H9 (cell line): ENCODE data around the gene RNF103. TPM values are rescaled to one million over a fixed set of nuclear protein-coding genes. Genes with fewer than 3 reads are reported as not detected.

ENCODE experiments used
- DNase-seq: peaks from one replicate; pipeline ENCODE4 v3.0.0-alpha.2; 2017
- H2AFZ ChIP-seq: one replicate; pipeline ENCODE4 v1.6.1; 2013; ENCODE audit warnings: mild to moderate bottlenecking, low read length, control low read depth, moderate library complexity
- H2AK5ac ChIP-seq: 2 replicates; pipeline ENCODE4 v1.6.1; 2013; ENCODE audit warnings: low read length, control low read depth, mixed read lengths; ENCODE audit not compliant: insufficient read length
- H2BK120ac ChIP-seq: one replicate; pipeline ENCODE4 v1.6.1; 2013; ENCODE audit warnings: low read depth, mild to moderate bottlenecking, low read length, control low read depth, inconsistent platforms; ENCODE audit not compliant: poor library complexity, severe bottlenecking
- H2BK12ac ChIP-seq: 2 replicates; pipeline ENCODE4 v1.6.1; 2013; ENCODE audit warnings: low read length, control low read depth, mixed read lengths, low read depth; ENCODE audit not compliant: insufficient read length
- H2BK15ac ChIP-seq: 2 replicates; pipeline ENCODE4 v1.6.1; 2013; ENCODE audit warnings: low read depth, low read length, control low read depth
- H2BK20ac ChIP-seq: one replicate; pipeline ENCODE4 v1.6.1; 2013; ENCODE audit warnings: low read depth, mild to moderate bottlenecking, low read length, control low read depth, inconsistent platforms; ENCODE audit not compliant: poor library complexity, severe bottlenecking
- H2BK5ac ChIP-seq: 2 replicates; pipeline ENCODE4 v1.6.1; 2013; ENCODE audit warnings: low read length, control low read depth, mixed read lengths; ENCODE audit not compliant: insufficient read length
- H3K14ac ChIP-seq: 2 replicates; pipeline ENCODE4 v1.6.1; 2013; ENCODE audit warnings: low read length, control low read depth; ENCODE audit not compliant: insufficient read depth
- H3K18ac ChIP-seq: 2 replicates; pipeline ENCODE4 v1.6.1; 2013; ENCODE audit warnings: low read depth, mild to moderate bottlenecking, mixed read lengths, low read length, control low read depth; ENCODE audit not compliant: insufficient read length
- H3K23ac ChIP-seq: 2 replicates; pipeline ENCODE4 v1.6.1; 2013; ENCODE audit warnings: low read length, control low read depth, mixed read lengths, low read depth; ENCODE audit not compliant: insufficient read length
- H3K23me2 ChIP-seq: 2 replicates; pipeline ENCODE4 v1.6.1; 2013; ENCODE audit warnings: low read depth, mild to moderate bottlenecking, mixed read lengths, low read length, control low read depth; ENCODE audit not compliant: insufficient read length, poor library complexity, severe bottlenecking
- H3K27ac ChIP-seq: 2 replicates; pipeline ENCODE4 v1.5.1; 2013; ENCODE audit warnings: low read length, control low read depth, mixed read lengths, low read depth; ENCODE audit not compliant: insufficient read length
- H3K27me3 ChIP-seq: 2 replicates; pipeline ENCODE4 v1.6.1; 2013; ENCODE audit warnings: low read length, control low read depth, inconsistent platforms; ENCODE audit not compliant: insufficient read depth
- H3K4ac ChIP-seq: 2 replicates; pipeline ENCODE4 v1.6.1; 2013; ENCODE audit warnings: low read depth, mild to moderate bottlenecking, control low read depth, inconsistent platforms, low read length, moderate library complexity
- H3K4me1 ChIP-seq: 2 replicates; pipeline ENCODE4 v1.6.1; 2013; ENCODE audit warnings: low read length, control low read depth, inconsistent platforms; ENCODE audit not compliant: insufficient read depth
- H3K4me2 ChIP-seq: 2 replicates; pipeline ENCODE4 v1.6.1; 2013; ENCODE audit warnings: low read length, control low read depth, mixed read lengths; ENCODE audit not compliant: insufficient read length, insufficient read depth
- H3K56ac ChIP-seq: 2 replicates; pipeline ENCODE4 v1.6.1; 2013; ENCODE audit warnings: low read depth, mild to moderate bottlenecking, mixed read lengths, low read length, control low read depth; ENCODE audit not compliant: insufficient read length
- H3K79me1 ChIP-seq: 2 replicates; pipeline ENCODE4 v1.6.1; 2013; ENCODE audit warnings: low read depth, mild to moderate bottlenecking, moderate library complexity, low read length, control low read depth, inconsistent platforms; ENCODE audit not compliant: insufficient read depth, poor library complexity, severe bottlenecking
- H3K79me2 ChIP-seq: 2 replicates; pipeline ENCODE4 v1.6.1; 2013; ENCODE audit warnings: low read length, control low read depth, inconsistent platforms; ENCODE audit not compliant: insufficient read depth
- H3K9ac ChIP-seq: 2 replicates; pipeline ENCODE4 v1.6.1; 2013; ENCODE audit warnings: low read length, control low read depth, mixed read lengths; ENCODE audit not compliant: insufficient read length; ENCODE audit errors: extremely low read depth
- H3K9me3 ChIP-seq: one replicate; pipeline ENCODE4 v1.6.1; 2013; ENCODE audit warnings: low read depth, low read length, inconsistent platforms; ENCODE audit not compliant: control insufficient read depth
- H3T11ph ChIP-seq: one replicate; pipeline ENCODE4 v1.6.1; 2013; ENCODE audit warnings: mild to moderate bottlenecking, low read length, control low read depth, inconsistent platforms
- H4K20me1 ChIP-seq: one replicate; pipeline ENCODE4 v1.6.1; 2013; ENCODE audit not compliant: control insufficient read depth, insufficient read length, insufficient read depth
- H4K5ac ChIP-seq: 2 replicates; pipeline ENCODE4 v1.6.1; 2013; ENCODE audit warnings: low read depth, mild to moderate bottlenecking, mixed read lengths, low read length, control low read depth; ENCODE audit not compliant: insufficient read length
- H4K8ac ChIP-seq: replicated peaks from 2 replicates; pipeline ENCODE4 v1.6.1; 2013; ENCODE audit warnings: low read length, control low read depth, mixed read lengths, low read depth; ENCODE audit not compliant: insufficient read length
- H4K91ac ChIP-seq: 2 replicates; pipeline ENCODE4 v1.6.1; 2013; ENCODE audit warnings: low read depth, mild to moderate bottlenecking, moderate library complexity, mixed read lengths, low read length, control low read depth; ENCODE audit not compliant: insufficient read length
- H3K27ac Mint-ChIP-seq, 3 experiments: 2 replicates in 2 of 3; 3 replicates in 1 of 3; pipeline ENCODE4 v1.8.0; 2020 to 2021; ENCODE audit warnings: mixed read lengths in 3 of 3, mild to moderate bottlenecking in 1 of 3, moderate library complexity in 1 of 3
- H3K27me3 Mint-ChIP-seq: 2 replicates; pipeline ENCODE4 v1.8.0; 2021; ENCODE audit warnings: low read depth, mild to moderate bottlenecking, moderate library complexity, mixed read lengths
- H3K36me3 Mint-ChIP-seq, 3 experiments: 2 replicates in 2 of 3; 3 replicates in 1 of 3; pipeline ENCODE4 v1.8.0; 2020 to 2021; ENCODE audit warnings: low read depth in 3 of 3, mixed read lengths in 3 of 3; ENCODE audit not compliant: insufficient read depth in 1 of 3
- H3K4me1 Mint-ChIP-seq, 2 experiments: 2 replicates each; pipeline ENCODE4 v1.8.0; 2020; ENCODE audit warnings: mixed read lengths in 2 of 2
- H3K4me3 Mint-ChIP-seq, 2 experiments: 2 replicates in 1 of 2; 3 replicates in 1 of 2; pipeline ENCODE4 v1.8.0; 2020 to 2021; ENCODE audit warnings: mild to moderate bottlenecking in 2 of 2, mixed read lengths in 2 of 2, moderate library complexity in 1 of 2
- H3K9me3 Mint-ChIP-seq, 2 experiments: 2 replicates in 1 of 2; 3 replicates in 1 of 2; pipeline ENCODE4 v1.8.0; 2020; ENCODE audit warnings: mild to moderate bottlenecking in 2 of 2, mixed read lengths in 2 of 2, moderate library complexity in 1 of 2
- WGBS: extraction: QIAGEN DNeasy Blood & Tissue Kit; methylation state at CpG from one replicate; pipeline ENCODE4 v1.1.7; 2013; ENCODE audit warnings: missing lambda C conversion rate, low lambda C conversion rate, mixed read lengths; ENCODE audit not compliant: insufficient read length; ENCODE audit errors: extremely low coverage; 5-methylcytosine and 5-hydroxymethylcytosine counted together
- total RNA-seq: library from RNA; stranded (reverse); gene quantifications from 2 replicates; pipeline ENCODE4 v1.2.1, GENCODE V29; 2021
- TF ChIP-seq, protein P1 (sequence below): fragments of 200-600 bp; sonication (generic); conservative IDR thresholded peaks from 3 replicates; pipeline ENCODE4 v1.8.0; 2021; ENCODE audit warnings: antibody characterized with exemption, mild to moderate bottlenecking

RNF103 gene
- total RNA-seq, 1 experiment from 2014 or later, result 7.1 TPM

DNA sequence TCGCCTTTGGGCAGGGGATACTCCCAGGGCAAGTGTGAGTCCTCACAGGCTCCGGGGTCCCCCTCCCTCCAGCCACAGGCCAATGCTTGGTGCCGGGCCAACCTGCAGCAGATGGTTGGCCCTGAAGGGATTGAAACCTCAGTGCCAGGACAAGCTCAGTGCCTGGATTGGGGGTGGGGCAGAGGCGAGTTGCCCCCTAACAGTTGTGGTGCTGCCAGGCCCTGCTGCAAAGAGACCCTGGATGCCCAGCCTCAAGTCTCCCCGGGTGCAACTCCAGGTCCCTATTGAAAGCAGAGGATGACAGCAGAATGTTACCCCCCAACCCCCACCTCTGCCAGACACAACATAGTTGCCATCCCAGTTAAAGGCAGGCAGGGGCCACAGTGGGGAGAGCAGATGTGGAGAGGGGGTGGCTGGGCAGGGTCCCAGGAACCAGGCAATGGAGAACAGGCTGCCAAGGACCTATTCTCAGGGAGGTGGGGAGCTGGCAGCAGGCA, 9.5 kb upstream of the RNF103 start:
- no peak overlapping the region for H3K27ac Mint-ChIP-seq
- no peak overlapping the region for H2BK20ac ChIP-seq
- no peak for DNase-seq
- H3K79me2 ChIP-seq, result no peaks in the 10 kb centered on the region
- H3K9me3 ChIP-seq, result no peaks in the 10 kb centered on the region
- no peaks in the 10 kb centered on the region for H3K23me2 ChIP-seq
- no peak overlapping the region for H3K23ac ChIP-seq
- H3K27me3 ChIP-seq, result no peaks in the 10 kb centered on the region
- no peak overlapping the region for H3K4ac ChIP-seq
- no peaks in the 10 kb centered on the region; the same call in 1 of the 2 replicates for H3K27me3 Mint-ChIP-seq
- H3K56ac ChIP-seq, result no peak overlapping the region
- H4K20me1 ChIP-seq, result no peaks in the 10 kb centered on the region
- peaks cover 10 to 18% of the 10 kb centered on the region in 2 experiments for H3K4me1 Mint-ChIP-seq
- no peak overlapping the region for H4K8ac ChIP-seq
- TF ChIP-seq, protein P1, sequence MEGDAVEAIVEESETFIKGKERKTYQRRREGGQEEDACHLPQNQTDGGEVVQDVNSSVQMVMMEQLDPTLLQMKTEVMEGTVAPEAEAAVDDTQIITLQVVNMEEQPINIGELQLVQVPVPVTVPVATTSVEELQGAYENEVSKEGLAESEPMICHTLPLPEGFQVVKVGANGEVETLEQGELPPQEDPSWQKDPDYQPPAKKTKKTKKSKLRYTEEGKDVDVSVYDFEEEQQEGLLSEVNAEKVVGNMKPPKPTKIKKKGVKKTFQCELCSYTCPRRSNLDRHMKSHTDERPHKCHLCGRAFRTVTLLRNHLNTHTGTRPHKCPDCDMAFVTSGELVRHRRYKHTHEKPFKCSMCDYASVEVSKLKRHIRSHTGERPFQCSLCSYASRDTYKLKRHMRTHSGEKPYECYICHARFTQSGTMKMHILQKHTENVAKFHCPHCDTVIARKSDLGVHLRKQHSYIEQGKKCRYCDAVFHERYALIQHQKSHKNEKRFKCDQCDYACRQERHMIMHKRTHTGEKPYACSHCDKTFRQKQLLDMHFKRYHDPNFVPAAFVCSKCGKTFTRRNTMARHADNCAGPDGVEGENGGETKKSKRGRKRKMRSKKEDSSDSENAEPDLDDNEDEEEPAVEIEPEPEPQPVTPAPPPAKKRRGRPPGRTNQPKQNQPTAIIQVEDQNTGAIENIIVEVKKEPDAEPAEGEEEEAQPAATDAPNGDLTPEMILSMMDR, result no peak
- H3K18ac ChIP-seq, result no peak overlapping the region
- no peaks in the 10 kb centered on the region for H3K9me3 Mint-ChIP-seq
- H3T11ph ChIP-seq, result no peak overlapping the region
- H3K36me3 Mint-ChIP-seq, result no peaks in the 10 kb centered on the region
- no peaks in the 10 kb centered on the region for H3K79me1 ChIP-seq
- no peak overlapping the region for H2AK5ac ChIP-seq
- no peak overlapping the region for H2BK120ac ChIP-seq
- H3K9ac ChIP-seq, result no peak overlapping the region
- H2BK5ac ChIP-seq, result no peak overlapping the region
- H2BK12ac ChIP-seq, result no peak overlapping the region
- no peak overlapping the region for H4K91ac ChIP-seq
- H3K4me2 ChIP-seq, result no peak overlapping the region
- H3K4me1 ChIP-seq, result no peaks in the 10 kb centered on the region
- H3K14ac ChIP-seq, result no peak overlapping the region
- no peak overlapping the region for H2AFZ ChIP-seq
- no peak overlapping the region for H3K27ac ChIP-seq
- H3K4me3 Mint-ChIP-seq, result no peak overlapping the region
- WGBS, result no CpG with 5 or more reads among the region's 5 CpGs
- no peak overlapping the region for H4K5ac ChIP-seq
- H2BK15ac ChIP-seq, result no peak overlapping the region
